NCI-H1048 (cell line): ENCODE results near the gene LIG4.

ENCODE experiments used
- DNase-seq: peaks from one replicate; lab custom pipeline; 2025; lab: John Stamatoyannopoulos, UW

The LIG4 gene

DNA sequence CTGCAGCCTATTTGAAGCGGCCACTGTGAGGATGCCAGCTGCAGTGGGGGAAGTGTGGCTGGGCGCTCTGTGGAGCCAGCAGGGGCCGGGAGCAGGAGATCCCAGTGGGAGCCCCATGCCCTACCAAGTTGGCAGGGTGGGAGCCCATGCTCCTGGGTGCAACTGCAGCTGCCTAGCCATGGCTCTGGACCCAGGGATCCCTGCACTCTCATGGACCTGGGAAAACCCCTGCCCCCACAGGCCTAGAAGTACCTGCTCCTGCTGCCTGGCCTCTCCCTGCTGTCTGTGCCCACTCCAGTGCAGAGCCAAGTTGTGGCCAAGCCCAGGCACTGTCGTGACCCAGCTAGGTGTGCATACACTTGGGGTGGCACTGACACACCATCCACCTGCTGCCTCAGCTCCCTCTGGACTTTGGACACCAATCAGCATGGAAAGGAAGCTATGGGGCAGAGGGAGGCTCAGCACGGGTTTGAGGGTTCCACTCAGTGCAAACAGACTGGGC is 20.9 kb downstream of the LIG4 start:
- no peak for DNase-seq

DNA sequence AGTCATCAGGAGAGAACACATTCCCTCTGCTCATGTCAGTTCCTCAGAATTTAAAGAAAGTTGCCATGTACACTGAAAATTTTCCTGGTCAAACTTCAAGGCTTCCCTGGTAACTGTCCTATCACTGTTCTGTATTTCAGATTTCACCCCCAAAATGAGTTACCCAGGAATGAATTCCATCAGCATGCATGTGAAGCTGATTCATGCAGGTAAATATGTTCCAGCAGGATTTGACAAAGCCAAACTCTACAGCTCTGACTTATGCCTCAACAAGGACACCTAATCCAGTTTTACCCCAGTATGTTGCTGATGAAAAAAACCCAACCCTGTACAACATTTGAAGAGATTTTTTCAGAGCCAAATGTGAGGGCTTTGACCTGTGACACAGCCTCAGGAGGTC is 21.5 kb downstream of the LIG4 start:
- DNase-seq = no peak

DNA sequence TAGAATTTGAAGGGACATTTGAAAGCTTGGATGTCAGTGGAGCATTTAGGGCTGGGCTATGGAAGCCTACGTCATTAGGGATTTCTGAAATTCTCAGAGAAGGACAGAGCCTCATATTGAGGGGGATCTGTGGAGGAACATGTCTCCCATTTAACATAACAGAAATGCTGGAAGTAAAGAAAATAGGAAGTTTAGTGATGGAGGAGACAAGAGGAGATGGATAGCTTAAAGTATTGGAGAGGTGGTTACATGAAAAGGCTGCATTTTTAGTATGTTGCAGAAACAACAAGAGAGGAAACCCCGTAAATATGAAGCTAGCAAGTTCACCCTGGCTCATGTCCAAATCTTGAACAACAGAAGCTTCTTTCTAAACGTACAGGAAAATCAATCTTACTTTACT is 24.4 kb downstream of the LIG4 start:
- no peak for DNase-seq

DNA sequence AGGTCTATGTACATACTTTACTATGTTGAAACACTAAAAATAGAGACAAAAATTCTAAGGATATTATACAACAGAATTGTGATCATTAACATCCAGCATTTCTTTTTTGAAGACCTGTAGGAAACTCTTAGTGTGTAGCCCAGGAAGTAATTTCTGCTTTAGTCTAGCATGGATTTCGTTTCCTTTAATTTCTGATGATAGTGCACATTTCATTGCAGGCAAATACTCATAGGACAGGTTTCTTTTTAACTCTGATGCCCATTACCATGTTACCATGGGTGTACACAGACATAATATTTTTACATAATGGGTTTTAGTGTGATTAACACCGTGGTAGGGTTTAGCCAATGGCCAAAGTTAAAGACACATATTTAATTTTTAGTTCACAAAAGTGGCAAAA is 27.1 kb downstream of the LIG4 start:
- DNase-seq = no peak

DNA sequence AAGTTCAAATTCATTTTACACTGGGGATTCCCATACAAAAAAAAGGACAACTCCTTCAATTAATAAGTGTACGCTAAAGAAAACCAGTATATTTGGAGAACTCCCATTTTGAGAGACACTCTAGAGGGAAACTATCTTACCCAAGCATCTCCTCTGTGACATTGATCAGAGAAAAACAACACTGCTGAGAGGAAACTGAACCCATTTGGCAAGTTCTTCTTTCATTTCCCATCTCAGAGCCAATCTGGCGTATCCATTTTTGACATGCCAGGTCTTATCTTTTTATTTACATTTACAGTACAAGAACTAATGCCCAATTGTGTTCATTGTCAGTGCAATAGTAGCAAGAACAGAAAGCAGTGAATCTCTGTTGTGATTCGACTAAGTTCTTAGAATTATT is 30.1 kb downstream of the LIG4 start:
- no peak for DNase-seq

DNA sequence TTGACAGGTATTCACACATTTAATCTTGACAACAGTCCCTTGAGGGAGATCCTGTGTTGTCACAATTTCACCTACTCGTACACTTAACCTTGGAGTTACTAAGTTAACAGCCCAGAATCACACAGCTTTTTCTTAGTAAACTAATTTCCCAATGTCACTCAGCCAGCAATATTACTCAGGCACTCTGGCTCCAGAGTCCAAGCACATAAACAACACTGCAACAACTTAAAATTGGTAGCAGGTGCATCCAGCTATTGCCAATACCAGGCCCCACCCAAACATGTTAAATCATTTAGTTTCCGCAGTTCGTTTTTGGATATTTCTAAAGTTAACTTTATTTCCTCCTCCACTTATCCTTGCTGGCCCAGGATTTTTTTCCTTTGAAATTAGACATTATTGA is 32.7 kb downstream of the LIG4 start:
- DNase-seq = no peak

DNA sequence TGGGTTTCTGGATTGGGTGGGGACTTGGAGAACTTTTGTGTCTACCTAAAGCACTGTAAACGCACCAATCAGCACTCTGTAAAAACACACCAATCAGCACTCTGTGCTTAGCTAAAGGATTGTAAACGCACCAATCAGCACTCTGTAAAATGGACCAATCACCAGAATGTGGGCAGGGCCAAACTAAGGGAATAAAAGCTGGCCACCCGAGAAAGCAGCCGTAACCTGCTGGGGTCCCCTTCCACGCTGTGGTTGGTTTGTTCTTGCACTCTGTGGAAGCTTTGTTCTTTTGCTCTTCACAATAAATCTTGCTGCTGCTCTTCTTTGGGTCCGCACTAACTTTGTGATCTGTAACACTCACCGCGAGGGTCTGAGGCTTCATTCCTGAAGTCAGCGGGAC is 37.3 kb downstream of the LIG4 start:
- DNase-seq = no peak

DNA sequence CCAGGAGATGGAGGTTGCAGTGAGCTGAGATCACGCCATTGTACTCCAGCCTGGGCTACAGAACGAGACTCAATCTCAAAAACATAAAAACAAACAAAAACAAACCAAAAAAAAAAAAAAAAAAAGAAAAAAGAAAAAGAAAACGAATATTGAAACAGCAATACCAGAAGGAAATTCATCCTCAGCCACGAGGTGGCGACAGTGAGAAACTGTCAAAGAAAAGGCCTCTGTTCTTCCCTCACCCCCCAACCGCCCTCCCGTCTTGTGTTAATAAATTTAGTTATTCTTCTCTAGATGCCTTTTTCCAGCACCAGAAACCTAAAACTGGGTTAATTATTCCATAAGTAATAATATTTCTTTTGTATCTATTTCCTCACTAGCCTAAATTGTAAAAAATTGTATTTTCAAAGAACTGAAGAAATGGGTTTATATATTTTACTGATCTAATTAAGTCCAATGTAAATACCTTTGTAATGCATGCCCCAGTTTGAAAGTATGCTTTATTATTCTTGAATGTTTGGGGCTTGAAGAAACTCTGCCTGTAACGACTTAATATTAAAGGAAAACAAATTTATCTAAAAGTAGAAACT is 38.6 kb downstream of the LIG4 start:
- peak; percentile 19 for DNase-seq

DNA sequence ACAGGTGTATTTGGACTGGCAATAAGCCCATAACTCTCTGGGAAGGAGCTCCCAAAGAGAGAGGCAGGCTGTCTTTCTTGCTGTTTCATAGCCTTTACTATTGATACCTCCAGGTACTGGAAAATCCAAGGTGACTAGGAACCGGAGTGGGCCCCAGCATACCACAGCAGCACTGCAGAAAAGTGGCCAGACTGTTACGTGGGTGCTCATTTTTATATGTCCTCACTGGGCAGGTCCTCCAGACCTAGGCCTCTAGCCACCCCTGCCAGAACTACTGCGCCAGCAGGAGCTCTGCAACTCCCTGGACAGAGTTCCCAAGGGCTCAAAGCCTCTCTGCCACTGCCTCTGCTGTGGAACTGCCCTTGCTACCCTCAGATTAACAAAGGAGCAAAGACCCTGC is 46.4 kb downstream of the LIG4 start:
- no peak for DNase-seq

DNA sequence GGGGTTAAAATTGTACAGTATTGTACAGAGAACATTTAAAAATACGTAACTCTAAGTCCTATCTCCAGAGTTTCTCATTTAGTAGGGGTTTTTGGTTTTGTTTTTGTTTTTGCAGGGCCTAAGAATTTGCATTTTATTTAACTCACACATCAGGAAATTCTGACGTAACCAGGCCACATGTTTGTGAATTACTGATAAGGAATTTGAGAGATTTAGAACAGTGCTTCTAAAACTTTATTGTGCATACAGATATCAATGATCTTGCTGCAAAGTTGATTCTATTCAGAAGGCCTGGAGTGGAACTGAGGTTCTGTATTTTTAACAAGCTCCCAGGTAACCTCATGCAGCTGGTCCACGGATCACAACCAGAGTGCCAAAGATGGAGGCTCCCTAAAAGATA is 49.3 kb downstream of the LIG4 start:
- no peak for DNase-seq

DNA sequence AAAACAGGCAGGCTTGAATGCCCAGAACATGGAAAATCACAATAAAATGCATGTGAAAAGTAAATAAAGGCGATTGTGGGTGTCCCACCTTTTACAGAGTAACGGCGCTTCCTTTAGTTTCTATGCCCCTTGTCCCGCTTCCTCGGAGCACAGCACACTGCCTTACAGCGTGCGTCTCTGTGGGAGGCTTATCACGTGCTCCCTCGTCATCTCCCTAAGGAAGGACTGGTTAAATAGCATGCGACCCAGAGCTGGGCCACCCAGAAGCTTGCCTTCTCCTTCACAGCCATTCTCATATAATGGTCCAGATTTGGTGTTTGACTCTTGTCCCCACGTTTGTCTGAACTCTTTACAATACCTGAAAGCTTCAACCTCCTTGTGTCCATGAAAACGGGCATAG is 56.6 kb downstream of the LIG4 start:
- no peak for DNase-seq
